Measurements from ENCODE around the gene APOM. TPM values are rescaled to one million over a fixed set of nuclear protein-coding genes. Genes with fewer than 3 reads are reported as not detected.

APOM gene
- total RNA-seq, 1 donor from 2014 or later = 11.2 TPM

GRCh38 chr6:31664790-31665500, 9.3 kb downstream of the APOM start, which contains the start of gene GPANK1:
TSS of gene GPANK1 (minus strand) at chr6:31664997. CDS start at chr6:31664478, 519 bp downstream.
- Mint-ChIP-seq H3K4me3 (peak within 1 kb of the TSS; percentile 99), H3K4me1 (ENCODE audit: unreplicated experiment) (peaks cover 49% of the 10 kb centered on the region), H3K9me3 (no peaks in the 10 kb centered on the region), H3K27ac (peak within 1 kb of the TSS; percentile 99), H3K36me3 (peaks cover 18% of the 10 kb centered on the region), H3K27me3 (no peaks in the 10 kb centered on the region)
- no peak for DNase-seq (ENCODE audit: extremely low spot score, unreplicated experiment)
- no peak for TF ChIP-seq CTCF (conservative IDR thresholded peaks at IDR 0.05)

GRCh38 chr6:31665501-31666336, 10.0 kb downstream of the APOM start, which contains the start of gene CSNK2B:
TSS of gene CSNK2B (plus strand) at chr6:31666080. CDS start at chr6:31666832, 752 bp downstream.
- TF ChIP-seq CTCF (conservative IDR thresholded peaks at IDR 0.05) = no peak
- DNase-seq (ENCODE audit: extremely low spot score, unreplicated experiment) = peak; percentile 97
- Mint-ChIP-seq H3K9me3 (no peaks in the 10 kb centered on the region), H3K27me3 (no peaks in the 10 kb centered on the region), H3K27ac (peak within 1 kb of the TSS; percentile 99), H3K36me3 (peaks cover 23% of the 10 kb centered on the region), H3K4me1 (ENCODE audit: unreplicated experiment) (peaks cover 46% of the 10 kb centered on the region), H3K4me3 (peak within 1 kb of the TSS; percentile 99)

GRCh38 chr6:31666337-31666965, 10.8 kb downstream of the APOM start:
- peaks cover 39% of the 10 kb centered on the region for H3K4me1 Mint-ChIP-seq (ENCODE audit: unreplicated experiment)
- no peaks in the 10 kb centered on the region for H3K27me3 Mint-ChIP-seq
- no peak for TF ChIP-seq CTCF (conservative IDR thresholded peaks at IDR 0.05)
- peak overlapping the region; percentile 99 for H3K4me3 Mint-ChIP-seq
- no peaks in the 10 kb centered on the region for H3K9me3 Mint-ChIP-seq
- peaks cover 23% of the 10 kb centered on the region for H3K36me3 Mint-ChIP-seq
- peak overlapping the region; percentile 99 for H3K27ac Mint-ChIP-seq
- no peak for DNase-seq (ENCODE audit: extremely low spot score, unreplicated experiment)

- H3K27ac Mint-ChIP-seq = no peak within 1 kb of the TSS
- H3K4me1 Mint-ChIP-seq (ENCODE audit: unreplicated experiment) = peaks cover 19% of the 10 kb centered on the region
- H3K27me3 Mint-ChIP-seq = no peaks in the 10 kb centered on the region
- H3K4me3 Mint-ChIP-seq = no peak within 1 kb of the TSS
- DNase-seq (ENCODE audit: extremely low spot score, unreplicated experiment) = no peak
- H3K9me3 Mint-ChIP-seq = no peaks in the 10 kb centered on the region
- peaks cover 15% of the 10 kb centered on the region for H3K36me3 Mint-ChIP-seq
- no peak for TF ChIP-seq CTCF (conservative IDR thresholded peaks at IDR 0.05)
Measured at GRCh38 chr6:31669676-31670075, 14.0 kb downstream of the APOM start, which contains the start of gene LY6G5B. TSS of gene LY6G5B (plus strand) at chr6:31669976. CDS start at chr6:31670951, 975 bp downstream.

GRCh38 chr6:31676322-31676903, 20.7 kb downstream of the APOM start:
- H3K27me3 Mint-ChIP-seq = no peaks in the 10 kb centered on the region
- H3K27ac Mint-ChIP-seq = no peak overlapping the region
- peaks cover 9% of the 10 kb centered on the region for H3K4me1 Mint-ChIP-seq (ENCODE audit: unreplicated experiment)
- TF ChIP-seq CTCF (conservative IDR thresholded peaks at IDR 0.05) = no peak
- H3K4me3 Mint-ChIP-seq = no peak overlapping the region
- peaks cover 3% of the 10 kb centered on the region for H3K36me3 Mint-ChIP-seq
- no peak for DNase-seq (ENCODE audit: extremely low spot score, unreplicated experiment)
- no peaks in the 10 kb centered on the region for H3K9me3 Mint-ChIP-seq
